ENCODE results near the gene MLYCD. TPM values are rescaled to one million over a fixed set of nuclear protein-coding genes. Genes with fewer than 3 reads are reported as not detected.

MLYCD gene
- total RNA-seq, result 1.3 and 3.2 TPM in 2 replicates

DNA sequence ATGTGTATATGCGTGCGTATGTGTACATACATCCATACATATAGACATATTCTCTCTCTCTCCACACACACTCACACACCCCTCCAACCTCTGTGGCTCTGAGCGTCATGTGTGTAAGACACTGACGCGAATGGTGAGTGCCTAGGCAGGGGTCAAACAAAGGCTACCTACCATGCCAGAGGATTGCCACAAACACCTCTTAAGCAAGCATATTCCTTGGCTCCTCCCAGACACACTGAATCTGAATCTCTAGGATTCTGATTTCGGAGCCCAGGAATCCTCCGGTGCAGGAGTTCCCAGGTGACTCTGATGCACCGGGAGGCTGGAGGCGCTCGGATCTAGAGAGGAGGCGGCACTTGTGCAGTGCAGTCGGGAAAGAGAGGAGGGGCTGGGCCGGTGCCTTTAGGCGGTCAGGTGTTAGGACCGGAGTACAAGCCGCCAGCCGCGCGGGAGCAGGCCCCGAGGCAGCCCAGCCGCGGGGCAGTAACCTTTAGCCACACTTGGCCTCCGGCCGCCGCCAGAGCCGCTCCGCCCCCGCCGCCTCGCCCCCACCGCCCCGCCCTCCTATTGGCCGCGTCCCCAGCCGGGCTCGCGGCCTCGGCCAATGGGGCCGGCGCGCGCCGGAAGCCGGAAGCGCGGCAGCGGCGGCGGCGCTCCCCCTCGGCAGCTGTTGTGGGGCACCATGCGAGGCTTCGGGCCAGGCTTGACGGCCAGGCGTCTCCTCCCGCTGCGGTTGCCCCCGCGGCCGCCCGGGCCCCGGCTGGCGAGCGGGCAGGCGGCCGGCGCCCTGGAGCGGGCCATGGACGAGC is at the start of gene MLYCD:
Gene MLYCD (plus strand): TSS at position 653 of the 809 bp plus-strand sequence. CDS start 30 bp downstream, at position 683.

DNA sequence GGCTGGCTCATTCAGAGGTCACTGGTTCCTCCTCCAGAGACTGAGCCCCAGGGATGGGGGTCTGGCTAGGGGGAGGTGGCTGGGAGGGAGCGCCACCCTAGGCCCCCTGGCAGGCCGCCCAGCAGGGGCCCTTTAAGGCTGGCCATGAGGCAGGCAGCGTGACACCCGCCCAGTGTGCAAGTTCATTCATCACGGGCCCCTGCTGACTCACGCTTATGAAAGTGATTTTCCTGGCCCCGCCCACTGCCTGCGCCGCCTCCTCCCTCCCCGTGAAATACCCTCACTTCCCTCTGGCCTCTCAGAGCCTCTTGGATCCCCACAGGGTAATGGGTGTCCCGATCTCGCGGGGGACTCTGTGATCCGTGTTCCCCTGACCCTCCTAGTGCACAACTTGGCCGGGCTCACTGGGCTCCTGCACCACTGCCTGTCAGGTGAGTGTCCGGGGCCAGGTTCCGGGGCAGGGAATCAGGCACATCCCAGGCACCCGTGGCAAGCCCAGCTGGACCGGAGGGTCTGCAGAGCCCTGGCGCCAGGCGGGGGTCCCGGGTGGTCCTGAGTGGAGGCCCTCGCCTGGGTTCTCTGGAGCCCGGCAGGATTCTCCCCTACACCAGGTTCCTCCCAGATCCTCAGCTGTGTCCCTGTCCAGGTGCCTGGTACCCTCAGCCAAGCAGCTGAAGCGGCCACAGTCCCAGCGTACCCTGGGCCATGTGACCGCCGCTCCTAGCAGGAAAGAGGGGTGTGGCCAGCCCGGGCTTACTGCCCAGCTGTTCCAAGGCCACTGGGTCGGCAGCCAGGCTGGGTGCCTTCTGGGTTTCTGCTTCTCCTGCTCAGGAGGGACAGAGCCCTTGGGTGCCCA is 54.3 kb downstream of the MLYCD start, which contains the start of gene OSGIN1:
Gene OSGIN1 (plus strand): TSS at position 301 of the 856 bp plus-strand sequence. CDS start 4,432 bp downstream, outside the sequence.

DNA sequence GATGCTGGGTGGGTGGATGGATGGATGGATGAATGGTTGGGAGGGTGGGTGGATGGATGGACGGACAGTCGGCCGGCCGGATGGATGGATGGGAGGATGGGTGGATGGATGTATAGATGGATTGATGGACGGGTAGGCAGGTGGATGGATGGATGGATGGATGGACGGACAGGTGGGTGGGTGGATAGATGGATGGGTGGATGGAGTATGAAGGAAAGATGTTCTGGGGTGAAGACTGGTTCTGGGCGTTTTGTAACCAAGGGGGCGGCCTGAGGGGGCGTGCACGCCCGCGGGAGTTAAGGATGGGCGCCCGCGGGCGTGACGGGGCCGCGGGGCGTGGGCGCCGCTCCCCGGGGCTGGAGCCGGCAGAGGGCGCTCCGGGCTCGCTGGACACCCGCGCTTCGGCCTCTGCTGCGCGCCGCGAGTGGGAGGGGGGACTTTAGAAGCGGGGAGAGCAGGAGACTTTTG is 69.0 kb downstream of the MLYCD start, which contains the start of gene NECAB2:
Gene NECAB2 (plus strand): TSS at position 407 of the 468 bp plus-strand sequence. CDS start 405 bp downstream, outside the sequence.

Other genes with a start within 250 kb of the MLYCD start
- gene HSBP1, start 91.1 kb upstream of the MLYCD start, total RNA-seq, result 16.0 and 39.6 TPM in 2 replicates
- gene OSGIN1, start 54.1 kb downstream of the MLYCD start, total RNA-seq, result 1.6 and 3.5 TPM in 2 replicates
- gene NECAB2, start 69.1 kb downstream of the MLYCD start, total RNA-seq, result 1.3 TPM in 1 of 2 replicates, not detected in the other
- not detected in 2 replicates for gene SLC38A8, start 143.7 kb downstream of the MLYCD start, total RNA-seq
- 61.9 and 85.7 TPM in 2 replicates for gene MBTPS1, start 217.8 kb downstream of the MLYCD start, total RNA-seq
- gene HSDL1, start 246.1 kb downstream of the MLYCD start, total RNA-seq, result 11.7 and 15.5 TPM in 2 replicates
- not detected in 2 replicates for gene DNAAF1, start 246.2 kb downstream of the MLYCD start, total RNA-seq

All from mesangial cell (primary cell).